GM19238 (cell line): ENCODE measurements around the gene APEH.

Experiments
- DNase-seq: peaks from one replicate; pipeline ENCODE4 v3.0.0; 2011; ENCODE audit warnings: low spot score; ENCODE audit not compliant: insufficient read length

APEH gene

DNA sequence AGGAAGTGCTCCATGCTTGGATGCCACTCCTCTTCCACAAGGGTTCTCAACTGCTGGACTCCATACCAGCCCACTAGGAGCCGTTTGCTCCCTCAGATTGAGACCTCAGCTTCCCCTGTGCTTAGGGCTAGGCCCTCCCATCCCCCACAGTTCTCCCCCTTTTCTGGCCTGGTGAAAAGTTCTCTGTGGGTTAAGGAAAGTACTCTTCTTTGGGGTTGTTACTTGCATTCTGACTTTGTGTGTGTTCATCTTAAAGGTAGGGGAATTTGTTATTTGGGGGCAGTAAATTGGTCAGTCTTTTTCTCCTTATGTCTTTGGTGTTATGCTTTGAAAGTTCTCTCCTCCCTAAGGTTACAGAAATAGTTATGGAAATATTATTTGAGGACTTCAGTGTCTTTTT lies 24.0 kb upstream of the APEH start:
- no peak for DNase-seq

DNA sequence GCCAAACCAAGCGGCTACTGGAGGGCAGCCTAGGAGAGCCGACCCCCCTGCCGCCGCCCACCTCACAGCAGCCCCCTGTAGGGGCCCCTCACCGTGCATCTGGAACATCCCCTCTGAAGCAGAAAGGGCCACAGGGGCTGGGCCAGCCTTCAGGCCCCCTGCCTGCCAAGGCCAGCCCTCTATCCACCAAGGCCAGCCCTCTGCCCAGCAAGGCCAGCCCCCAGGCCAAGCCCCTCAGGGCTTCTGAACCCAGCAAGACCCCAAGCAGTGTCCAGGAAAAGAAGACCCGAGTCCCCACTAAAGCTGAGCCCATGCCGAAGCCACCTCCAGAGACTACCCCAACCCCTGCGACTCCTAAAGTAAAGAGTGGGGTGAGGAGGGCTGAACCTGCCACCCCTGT lies 23.5 kb upstream of the APEH start:
- DNase-seq: no peak

DNA sequence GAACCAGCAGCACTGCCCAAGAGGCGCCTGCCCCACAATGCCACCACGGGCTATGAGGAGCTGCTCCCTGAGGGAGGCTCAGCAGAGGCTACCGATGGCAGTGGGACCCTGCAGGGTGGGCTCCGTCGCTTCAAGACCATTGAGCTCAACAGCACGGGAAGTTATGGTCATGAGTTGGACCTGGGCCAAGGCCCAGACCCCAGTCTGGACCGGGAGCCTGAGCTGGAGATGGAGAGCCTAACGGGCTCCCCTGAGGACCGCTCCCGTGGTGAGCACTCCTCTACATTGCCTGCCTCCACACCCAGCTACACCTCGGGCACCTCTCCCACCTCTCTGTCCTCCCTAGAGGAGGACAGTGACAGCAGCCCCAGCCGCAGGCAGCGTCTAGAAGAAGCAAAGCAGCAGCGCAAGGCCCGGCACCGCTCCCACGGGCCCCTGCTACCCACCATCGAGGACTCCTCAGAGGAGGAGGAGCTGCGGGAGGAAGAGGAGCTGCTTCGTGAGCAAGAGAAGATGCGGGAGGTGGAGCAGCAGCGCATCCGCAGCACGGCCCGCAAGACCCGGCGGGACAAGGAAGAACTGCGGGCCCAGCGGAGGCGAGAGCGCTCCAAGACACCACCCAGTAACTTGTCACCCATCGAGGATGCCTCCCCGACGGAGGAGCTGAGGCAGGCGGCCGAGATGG lies 21.8 kb upstream of the APEH start:
- DNase-seq: no peak

DNA sequence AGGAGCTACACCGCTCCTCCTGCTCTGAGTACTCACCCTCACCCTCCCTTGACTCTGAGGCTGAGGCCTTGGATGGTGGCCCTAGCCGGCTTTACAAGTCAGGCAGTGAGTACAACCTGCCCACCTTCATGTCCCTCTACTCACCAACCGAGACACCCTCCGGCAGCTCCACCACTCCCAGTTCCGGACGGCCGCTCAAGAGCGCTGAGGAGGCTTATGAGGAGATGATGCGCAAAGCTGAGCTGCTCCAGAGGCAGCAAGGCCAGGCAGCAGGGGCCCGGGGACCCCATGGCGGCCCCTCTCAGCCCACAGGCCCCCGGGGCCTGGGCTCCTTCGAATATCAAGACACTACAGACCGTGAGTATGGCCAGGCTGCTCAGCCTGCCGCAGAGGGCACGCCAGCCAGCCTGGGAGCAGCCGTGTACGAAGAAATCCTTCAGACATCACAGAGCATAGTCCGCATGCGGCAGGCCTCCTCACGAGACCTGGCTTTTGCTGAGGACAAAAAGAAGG lies 21.2 kb upstream of the APEH start:
- no peak for DNase-seq

DNA sequence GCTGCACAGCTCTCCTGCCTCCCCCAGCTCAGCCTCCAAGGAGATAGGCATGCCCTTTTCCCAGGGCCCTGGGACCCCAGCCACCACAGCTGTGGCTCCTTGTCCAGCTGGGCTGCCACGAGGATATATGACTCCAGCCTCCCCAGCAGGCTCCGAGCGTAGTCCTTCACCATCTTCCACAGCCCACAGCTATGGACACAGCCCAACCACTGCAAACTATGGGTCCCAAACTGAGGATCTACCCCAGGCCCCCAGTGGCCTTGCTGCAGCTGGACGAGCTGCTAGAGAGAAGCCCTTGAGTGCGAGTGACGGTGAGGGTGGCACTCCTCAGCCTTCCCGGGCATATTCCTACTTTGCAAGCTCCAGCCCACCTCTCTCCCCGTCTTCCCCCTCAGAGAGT lies 20.5 kb upstream of the APEH start:
- DNase-seq: no peak

DNA sequence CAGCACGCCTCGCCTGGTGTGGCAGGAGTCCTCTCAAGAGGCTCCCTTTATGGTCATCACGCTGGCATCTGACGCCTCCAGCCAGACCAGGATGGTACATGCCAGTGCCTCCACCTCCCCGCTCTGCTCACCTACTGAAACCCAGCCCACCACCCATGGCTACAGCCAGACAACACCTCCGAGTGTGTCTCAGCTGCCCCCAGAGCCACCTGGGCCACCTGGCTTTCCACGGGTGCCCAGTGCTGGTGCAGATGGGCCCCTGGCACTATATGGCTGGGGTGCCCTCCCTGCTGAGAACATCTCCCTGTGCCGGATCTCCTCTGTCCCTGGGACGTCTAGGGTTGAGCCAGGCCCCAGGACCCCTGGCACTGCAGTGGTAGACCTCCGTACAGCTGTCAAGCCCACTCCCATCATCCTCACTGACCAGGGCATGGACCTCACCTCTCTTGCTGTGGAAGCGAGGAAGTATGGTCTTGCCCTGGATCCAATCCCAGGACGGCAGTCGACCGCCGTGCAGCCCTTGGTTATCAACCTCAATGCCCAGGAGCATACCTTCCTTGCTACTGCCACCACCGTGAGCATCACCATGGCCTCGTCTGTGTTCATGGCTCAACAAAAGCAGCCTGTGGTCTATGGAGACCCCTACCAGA lies 19.9 kb upstream of the APEH start:
- no peak for DNase-seq

DNA sequence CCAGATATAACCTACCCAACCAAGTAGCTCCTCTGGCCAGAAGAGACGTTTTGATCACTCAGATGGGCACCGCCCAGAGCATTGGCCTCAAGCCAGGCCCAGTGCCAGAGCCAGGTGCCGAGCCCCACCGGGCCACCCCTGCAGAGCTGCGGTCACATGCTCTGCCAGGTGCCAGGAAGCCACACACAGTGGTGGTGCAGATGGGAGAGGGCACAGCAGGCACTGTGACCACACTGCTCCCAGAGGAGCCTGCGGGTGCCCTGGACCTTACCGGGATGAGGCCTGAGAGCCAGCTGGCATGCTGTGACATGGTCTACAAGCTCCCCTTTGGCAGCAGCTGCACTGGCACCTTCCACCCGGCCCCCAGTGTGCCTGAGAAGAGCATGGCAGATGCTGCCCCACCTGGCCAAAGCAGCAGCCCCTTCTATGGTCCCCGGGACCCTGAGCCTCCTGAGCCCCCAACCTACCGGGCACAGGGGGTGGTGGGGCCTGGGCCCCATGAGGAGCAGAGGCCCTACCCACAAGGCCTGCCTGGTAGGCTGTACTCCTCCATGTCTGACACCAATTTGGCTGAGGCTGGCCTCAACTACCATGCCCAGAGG lies 19.1 kb upstream of the APEH start:
- no peak for DNase-seq

DNA sequence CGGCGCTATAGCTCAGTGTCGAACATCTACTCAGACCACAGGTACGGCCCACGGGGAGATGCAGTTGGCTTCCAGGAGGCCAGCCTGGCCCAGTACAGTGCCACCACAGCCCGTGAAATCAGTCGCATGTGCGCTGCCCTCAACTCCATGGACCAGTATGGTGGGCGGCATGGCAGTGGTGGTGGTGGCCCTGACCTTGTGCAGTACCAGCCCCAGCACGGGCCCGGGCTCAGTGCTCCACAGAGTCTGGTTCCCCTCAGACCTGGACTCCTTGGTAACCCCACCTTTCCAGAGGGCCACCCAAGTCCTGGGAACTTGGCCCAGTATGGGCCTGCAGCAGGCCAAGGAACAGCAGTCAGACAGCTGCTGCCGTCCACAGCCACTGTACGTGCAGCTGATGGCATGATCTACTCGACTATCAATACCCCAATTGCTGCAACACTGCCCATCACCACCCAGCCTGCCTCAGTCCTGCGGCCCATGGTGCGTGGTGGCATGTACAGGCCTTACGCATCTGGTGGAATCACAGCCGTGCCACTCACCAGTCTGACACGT lies 18.3 kb upstream of the APEH start:
- DNase-seq: no peak

DNA sequence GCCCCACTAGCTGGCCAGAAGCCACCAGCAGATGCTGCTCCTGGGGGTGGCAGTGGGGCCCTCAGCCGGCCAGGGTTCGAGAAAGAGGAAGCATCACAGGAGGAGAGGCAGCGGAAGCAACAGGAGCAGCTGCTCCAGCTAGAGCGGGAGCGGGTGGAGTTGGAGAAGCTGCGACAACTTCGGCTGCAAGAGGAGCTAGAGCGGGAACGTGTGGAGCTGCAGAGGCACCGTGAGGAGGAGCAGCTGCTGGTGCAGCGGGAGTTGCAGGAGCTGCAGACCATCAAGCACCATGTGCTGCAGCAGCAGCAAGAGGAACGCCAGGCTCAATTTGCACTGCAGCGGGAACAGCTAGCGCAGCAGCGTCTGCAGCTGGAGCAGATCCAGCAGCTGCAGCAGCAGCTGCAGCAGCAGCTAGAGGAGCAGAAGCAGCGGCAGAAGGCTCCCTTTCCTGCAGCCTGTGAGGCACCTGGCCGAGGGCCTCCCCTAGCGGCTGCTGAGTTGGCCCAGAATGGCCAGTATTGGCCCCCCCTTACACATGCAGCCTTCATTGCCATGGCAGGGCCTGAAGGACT lies 17.5 kb upstream of the APEH start:
- no peak for DNase-seq

DNA sequence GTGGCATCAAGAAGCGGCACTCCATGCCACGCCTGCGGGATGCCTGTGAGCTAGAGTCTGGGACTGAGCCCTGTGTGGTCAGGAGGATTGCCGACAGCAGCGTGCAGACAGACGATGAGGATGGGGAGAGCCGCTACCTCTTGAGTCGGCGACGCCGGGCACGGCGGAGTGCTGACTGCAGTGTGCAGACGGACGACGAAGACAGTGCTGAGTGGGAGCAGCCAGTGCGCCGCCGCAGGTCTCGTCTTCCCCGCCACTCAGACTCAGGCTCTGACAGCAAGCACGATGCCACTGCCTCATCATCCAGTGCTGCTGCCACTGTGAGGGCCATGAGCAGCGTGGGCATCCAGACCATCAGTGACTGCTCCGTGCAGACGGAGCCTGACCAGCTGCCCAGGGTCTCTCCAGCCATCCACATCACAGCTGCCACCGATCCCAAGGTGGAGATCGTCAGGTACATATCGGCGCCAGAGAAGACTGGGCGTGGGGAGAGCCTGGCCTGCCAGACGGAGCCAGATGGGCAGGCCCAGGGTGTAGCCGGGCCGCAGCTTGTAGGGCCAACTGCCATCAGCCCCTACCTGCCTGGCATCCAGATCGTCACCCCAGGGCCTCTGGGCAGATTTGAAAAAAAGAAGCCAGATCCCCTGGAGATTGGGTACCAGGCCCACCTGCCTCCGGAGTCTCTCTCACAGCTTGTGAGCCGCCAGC lies 16.8 kb upstream of the APEH start:
- no peak for DNase-seq

DNA sequence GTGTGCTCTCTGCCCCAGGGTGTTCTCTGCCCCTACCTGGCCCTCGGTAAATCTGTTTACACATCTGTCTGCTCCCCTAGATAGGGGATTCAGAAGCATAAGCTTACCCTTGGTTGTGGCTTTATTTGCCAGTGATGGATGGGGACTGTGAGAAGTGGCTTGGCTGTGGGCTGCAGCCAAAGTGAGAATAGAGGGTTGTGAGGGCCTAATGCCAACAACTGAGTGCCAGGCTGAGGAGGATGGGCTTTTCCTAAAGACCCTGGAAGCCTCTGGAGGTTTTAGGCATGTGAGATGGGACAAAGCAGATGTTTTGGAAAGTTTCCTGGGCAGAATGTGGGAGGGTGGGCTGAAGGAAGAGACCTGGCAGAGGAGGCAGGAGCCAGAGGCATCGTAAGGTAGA lies 15.4 kb upstream of the APEH start:
- no peak for DNase-seq

DNA sequence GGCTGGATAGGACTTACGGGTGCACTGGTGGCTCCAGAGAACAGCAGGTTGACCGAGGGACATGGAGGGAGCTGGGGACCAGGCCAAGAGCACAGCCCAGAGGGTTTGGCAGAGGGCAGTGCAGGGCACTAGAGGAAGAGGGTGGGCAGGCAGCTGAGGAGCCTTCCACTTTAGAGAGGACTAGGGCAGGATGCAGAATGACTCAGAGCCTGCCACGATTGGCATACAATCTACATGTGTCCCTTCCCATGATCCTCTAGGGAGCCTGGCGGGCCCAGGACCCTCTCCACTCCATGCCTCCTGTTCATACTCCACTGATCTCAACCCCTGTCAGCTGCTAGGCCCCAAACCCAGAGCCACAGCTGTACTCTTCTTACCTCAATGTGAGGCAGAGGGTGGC lies 14.4 kb upstream of the APEH start:
- no peak for DNase-seq

DNA sequence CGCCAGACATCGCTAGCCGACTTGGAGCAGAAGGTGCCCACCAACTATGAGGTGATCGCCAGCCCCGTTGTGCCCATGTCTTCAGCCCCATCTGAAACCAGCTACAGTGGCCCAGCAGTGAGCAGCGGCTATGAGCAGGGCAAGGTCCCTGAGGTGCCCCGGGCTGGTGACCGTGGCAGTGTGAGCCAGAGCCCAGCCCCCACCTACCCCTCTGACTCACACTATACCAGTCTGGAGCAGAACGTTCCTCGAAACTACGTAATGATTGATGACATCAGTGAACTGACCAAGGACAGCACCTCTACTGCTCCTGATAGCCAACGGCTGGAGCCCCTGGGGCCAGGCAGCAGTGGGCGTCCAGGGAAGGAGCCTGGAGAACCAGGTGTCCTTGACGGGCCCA lies 12.9 kb upstream of the APEH start:
- no peak for DNase-seq

DNA sequence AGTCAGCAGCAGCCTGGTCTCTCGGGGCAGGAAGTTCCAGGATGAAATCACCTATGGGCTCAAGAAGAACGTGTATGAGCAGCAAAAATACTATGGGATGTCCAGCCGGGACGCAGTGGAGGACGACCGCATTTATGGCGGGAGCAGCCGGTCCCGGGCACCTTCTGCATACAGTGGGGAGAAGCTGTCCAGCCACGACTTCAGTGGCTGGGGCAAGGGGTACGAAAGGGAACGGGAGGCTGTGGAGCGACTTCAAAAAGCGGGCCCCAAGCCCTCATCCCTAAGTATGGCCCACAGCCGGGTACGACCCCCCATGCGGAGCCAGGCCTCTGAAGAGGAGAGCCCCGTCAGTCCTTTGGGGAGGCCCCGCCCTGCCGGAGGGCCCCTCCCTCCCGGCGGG lies 12.1 kb upstream of the APEH start:
- DNase-seq: no peak

DNA sequence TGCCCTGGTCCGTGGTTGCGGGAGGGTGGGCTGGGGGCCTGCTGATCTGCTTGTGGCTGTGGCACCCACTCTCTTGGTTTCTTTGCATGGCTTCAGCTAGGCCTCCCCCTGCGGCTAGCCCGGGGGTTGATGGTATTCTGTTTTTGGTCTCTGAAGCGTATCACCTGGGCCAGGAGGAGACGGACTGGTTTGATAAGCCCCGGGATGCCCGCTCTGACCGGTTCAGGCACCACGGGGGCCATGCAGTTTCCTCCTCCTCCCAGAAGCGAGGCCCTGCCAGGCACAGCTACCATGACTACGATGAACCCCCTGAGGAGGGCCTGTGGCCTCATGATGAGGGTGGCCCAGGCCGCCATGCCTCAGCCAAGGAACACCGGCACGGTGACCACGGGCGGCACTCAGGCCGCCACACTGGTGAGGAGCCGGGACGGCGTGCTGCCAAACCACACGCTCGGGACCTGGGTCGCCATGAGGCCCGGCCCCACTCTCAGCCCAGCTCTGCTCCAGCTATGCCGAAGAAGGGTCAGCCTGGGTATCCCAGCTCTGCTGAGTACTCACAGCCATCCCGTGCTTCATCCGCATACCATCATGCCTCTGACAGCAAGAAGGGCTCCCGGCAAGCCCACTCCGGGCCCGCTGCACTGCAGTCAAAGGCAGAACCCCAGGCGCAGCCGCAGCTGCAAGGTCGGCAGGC lies 11.3 kb upstream of the APEH start:
- DNase-seq: no peak

DNA sequence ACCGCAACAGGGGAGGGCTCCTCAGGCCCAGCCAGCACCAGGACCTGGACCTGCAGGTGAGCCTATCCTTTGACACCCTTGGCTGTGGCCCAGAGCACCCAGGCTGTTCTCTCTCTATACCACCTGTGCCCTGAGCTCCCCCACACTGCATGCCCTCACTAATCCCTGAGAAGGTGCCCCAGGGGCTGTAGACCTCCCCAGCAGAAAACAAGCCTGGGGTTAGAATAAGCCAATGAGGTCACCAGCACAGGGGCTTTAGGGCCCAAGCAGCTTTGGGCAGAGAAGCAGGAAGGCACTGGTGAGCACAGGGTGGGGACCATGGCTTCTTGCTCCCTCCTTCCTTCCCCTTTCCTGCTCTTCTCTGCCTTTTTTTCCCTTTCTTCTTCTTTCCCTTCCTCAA lies 10.3 kb upstream of the APEH start:
- DNase-seq: no peak

DNA sequence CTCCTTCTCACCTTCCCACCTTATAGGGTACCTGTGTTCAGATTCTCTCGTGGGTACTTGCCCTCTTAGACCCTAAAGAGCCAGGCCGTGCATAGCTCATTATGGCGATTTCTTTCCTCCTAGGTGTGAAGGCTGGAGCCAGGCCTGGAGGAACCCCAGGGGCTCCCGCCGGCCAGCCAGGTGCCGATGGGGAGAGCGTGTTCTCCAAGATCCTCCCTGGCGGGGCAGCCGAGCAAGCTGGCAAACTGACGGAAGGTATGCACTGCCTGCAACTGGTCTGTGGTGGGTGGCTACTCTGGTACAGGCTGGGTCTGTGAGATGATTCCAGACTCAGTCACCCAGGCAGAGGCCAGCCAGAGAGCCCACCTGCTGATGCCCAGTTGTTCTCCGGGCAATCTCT lies 9.9 kb upstream of the APEH start:
- no peak for DNase-seq

DNA sequence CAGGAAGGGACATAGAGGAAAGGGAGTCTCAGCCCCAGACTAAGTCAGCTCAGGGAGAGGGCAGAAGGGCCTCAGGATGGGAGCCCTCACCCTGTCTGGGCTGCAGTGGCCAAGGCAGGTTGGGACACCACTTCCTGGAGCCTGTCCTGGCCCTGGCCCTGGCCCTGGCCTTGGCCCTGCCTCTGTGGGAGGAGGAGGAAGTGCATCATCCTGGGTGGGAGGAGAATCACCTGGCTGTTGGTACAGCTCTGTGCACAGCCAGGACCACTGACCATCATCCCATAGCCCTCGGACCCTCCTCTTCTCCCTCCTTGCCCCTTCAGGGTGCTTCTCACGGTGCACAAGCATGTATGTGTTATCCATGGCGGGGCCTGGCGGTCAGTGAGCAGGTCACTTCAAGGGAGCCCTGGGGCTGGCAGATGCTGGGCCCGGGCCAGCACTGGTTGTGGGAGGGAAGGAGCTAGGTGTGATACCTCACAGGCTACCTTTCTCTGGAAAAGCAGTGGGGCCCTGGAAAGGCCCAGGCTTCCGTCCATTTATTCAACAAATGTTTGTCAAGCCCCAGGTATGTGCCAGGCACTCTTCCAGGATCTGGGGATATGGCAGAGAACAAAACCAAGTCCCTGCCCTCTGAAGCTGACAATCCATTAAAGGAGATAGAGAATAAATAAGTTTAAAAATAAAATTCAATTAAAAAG lies 8.2 kb upstream of the APEH start:
- DNase-seq: no peak

DNA sequence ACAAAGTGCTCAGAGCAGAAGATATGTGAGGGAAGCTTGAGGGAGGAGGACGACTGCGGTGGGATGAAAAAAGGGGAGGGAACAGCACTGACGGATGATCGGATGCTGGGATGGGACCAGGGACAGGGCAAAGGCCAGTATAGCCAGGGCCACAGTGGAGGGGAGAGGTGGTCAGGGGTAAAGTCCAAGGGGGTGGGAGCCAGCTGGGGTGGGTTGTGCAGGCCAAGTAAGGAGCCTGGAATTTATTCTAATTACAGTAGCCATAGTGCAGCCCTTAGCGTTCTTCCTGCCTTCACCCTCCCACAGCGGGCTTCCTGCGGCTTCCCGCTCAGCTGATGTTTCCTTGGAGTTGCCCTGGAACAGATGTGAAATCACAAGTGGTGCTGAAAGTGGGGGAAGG lies 7.6 kb upstream of the APEH start:
- no peak for DNase-seq

DNA sequence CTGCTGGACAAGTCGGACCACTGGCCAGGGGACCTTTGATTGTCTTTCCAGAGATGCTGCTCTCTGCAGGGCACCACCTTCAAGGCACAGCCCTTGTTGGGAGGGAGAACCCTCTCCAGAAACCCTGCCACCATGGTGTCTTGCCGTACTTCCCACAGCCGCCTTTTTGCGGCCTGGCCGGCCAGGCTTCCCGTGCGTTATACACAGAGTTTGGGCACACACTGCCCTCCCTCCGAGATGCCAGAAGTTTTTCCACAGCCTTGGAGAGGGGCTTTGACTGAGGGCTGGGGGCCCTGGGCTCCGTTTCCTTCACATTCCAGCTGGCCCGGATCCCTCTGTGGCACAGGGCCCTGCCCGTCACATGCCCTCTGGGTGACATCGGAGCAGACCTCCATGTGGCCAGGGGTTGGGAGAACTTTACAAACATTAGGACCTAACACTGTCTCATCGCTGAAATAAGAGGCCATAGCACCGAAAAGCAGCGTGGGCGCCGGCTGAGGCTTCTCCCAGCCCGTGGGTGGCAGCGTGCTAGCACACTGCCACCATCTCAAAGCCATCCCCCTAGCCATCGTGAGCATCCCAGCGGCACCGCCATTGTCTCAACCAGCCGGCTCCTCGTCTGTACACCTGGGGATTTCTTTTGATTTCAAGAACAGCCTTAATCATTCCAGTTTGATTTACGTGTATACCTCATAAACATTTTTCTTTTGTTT lies 6.3 kb upstream of the APEH start:
- no peak for DNase-seq
